NCI-H1105 (cell line): ENCODE measurements around the gene EFHC2.

ENCODE experiments used
- DNase-seq: peaks from one replicate; lab custom pipeline; 2025; lab: John Stamatoyannopoulos, UW

The EFHC2 gene

GRCh38 chrX:44343412-44344141 is at the start of gene EFHC2:
Gene EFHC2, minus strand, starts transcription at chrX:44343672. Its CDS starts 84 bp downstream, at chrX:44343588.
- DNase-seq = no peak

DNA sequence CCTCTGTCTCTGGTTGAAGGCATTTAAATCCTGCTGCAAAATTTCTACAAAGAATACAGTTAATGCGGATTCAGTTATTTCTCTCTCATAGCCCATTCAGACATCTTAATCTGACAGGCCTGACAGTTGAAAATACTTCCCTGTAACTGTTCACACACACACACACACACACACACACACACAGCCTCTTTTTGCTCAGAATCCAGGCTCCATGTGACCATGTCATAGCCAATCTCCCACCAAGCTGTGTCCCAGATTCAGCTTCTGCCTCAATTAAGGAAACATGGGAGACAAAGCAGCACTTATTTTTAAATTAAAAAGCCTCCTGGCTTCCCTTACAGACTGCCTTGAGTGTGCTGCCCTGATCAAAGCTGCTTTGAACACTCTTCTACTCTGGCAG is 49.3 kb upstream of the EFHC2 start:
- DNase-seq = no peak

- DNase-seq = no peak
These were observed 41.3 kb upstream of the EFHC2 start for GRCh38 chrX:44384688-44385338.

DNA sequence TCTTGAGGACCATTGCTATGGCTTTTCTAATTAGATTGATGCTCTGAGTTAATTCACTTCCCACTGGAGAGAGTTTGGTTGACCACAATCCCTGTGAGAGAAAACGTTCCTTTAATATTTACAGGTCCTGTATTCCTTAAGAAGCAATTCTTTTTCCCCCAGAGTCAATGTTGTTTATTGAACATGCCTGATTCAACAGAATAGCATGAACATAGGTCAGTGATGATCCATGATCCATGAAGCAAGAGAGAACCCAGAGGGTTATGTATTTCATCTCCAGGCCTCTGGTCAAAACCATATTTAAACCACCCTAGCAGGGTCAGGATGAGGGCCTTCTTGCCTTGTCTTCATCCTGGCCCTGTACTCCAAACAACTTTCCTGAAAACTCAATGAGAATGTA is 39.4 kb upstream of the EFHC2 start:
- no peak for DNase-seq

DNA sequence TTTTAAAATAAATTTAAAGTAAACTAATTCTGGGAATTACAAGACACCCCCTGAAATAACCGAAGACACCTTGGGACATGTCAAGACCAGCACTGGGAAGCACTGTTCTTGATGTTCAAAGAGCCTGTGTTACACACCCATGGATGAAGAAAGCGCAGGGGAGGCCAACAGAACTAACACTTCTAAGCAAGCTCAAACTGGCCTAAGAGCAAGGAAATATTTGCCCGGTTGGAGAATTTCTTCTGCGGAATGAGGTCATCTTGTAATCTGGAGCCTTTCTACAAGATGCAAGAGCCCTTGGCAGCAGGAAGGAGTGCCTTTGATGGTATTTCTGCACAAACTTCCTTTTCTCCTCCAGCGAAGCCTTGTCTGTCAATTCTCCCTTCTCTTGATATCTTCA is 9.3 kb upstream of the EFHC2 start:
- no peak for DNase-seq

DNA sequence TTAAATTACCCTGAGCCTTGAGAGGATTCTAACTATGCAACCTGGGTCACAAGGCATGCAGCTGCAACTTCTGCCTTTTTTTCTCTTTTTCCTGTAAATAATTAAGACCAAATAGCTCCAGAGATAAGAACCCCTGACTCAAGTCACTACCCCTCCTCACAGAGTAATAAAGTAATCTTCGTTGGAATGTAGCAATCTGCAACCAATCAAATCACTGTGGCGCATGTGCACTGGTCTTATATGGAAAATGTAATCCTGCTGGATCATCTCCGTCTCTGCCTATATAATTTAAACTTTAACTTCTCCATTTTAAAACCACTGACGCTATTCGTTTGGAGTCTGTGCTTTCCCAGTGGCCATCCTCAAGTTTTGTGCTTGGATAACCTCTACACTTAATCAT is 6.1 kb upstream of the EFHC2 start:
- DNase-seq = no peak

GRCh38 chrX:44344687-44345086 is 1.2 kb upstream of the EFHC2 start:
- DNase-seq = no peak

DNA sequence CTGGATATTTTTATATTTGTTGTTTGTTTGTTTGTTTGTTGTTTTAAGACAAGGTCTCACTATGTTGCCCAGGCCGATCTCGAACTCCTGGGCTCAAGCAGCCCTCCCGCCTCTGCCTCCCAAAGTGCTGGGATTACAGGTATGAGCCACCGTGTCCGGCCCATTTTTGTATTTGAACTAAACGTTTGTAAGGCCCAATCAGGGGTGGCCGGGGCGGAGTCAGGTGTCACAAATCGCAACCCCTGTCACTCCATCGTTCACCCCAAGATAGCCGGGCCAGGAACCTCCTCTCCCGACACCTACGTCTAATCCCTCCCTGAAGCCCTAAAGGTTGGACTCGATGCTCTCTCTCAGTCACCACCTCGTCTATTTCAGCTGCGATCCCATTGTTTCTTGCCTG is 722 bp upstream of the EFHC2 start:
- DNase-seq = no peak

- no peak for DNase-seq
These were observed 606 bp downstream of the EFHC2 start for GRCh38 chrX:44342866-44343265.

GRCh38 chrX:44338361-44338760 is 5.1 kb downstream of the EFHC2 start:
- DNase-seq = no peak

DNA sequence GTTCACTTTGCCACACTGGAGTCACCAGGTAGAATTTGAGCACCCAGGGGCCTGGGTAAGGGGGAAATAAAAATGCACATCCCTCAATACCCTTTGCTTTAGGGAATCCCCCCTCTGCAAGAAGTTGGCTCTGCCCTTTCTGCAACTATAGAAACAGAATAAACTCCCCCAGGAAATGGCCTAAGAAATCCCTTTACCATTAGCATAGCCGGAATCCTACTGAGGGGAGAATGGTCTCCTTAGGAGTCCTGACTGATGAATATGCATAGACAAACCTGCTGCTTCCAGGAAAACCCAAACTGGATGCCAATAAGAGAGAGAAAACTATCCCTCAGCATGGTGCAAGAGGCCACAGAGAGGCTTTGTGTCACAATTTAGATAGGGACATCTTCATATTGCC is 11.0 kb downstream of the EFHC2 start:
- DNase-seq = no peak

DNA sequence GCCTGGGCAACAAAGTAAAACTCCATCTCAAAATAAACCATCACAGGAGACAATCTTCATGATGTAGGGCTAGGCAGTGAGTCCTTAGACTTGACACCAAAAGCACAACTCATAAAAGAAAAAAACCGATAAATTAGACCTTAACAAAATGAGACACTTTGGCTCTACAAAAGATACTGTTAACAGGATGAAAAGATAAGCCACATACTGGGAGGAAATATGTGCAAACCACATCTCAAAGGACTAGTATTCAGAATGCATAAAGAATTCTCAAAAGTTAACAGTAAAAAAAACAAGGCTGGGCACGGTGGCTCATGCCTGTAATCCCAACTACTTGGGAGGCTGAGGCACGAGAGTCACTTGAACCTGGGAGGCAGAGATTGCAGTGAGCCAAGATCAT is 13.2 kb downstream of the EFHC2 start:
- DNase-seq = no peak

DNA sequence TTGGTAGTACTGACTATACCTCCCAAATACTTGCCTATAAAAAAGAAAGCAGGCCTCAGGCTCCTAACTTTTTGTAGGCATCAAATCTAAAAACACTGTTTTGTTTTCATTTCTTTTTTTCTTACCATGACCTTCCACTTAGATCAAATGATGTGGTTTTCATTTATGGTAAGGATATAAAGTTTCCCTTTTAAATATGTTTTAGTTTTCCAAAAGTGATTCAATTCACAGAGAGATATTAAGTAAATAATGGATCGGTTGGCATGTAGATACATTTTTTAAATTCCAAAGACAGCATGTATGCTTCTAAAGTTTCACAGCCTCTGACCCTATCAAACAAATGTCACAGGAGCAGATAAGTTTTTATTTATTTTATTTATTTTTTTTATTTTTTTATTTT is 23.9 kb downstream of the EFHC2 start:
- DNase-seq = no peak

GRCh38 chrX:44317181-44317580 is 26.3 kb downstream of the EFHC2 start:
- DNase-seq = no peak

- no peak for DNase-seq
These were observed 28.7 kb downstream of the EFHC2 start for GRCh38 chrX:44314808-44315207.

DNA sequence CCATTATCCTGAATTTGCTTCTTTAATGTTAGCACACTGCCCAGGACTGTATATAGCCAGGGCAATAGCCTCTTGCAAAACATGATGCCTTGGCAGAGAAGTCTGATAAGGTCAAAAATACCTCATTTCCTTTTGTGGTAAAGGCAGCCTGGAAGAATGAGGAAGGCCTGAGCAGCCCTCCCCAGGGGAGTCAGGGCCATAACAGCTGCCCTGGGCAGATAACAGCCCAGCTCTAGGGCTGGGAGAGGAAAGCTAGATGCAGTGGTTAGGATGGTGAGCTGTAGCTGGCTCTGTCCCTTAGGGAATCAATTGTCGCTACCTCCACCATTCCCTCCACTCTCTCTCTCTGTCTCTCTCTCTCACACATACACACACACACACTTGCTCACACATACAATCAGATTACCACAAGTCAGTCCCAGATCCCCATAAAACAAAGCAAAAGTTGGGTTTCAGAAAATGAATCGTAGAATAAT is 29.2 kb downstream of the EFHC2 start:
- DNase-seq = no peak

DNA sequence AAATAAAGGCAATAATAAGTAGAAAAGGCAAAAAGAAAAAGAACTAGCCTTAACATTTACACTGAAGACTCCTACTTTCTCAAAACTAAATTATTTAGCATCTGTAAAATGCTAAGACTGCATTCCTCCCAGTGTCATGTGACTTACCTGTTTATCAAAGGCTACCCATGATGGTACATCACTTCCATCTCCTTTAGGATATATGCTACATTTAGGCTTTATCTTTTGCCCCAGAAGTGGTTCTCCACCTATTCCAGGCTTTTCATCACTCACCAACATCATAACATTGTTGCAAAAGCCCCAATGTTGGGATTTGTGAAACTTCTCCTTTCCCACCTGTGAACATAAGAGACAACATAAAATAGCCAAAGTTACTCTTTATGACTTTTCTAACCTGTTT is 31.1 kb downstream of the EFHC2 start:
- DNase-seq = no peak

DNA sequence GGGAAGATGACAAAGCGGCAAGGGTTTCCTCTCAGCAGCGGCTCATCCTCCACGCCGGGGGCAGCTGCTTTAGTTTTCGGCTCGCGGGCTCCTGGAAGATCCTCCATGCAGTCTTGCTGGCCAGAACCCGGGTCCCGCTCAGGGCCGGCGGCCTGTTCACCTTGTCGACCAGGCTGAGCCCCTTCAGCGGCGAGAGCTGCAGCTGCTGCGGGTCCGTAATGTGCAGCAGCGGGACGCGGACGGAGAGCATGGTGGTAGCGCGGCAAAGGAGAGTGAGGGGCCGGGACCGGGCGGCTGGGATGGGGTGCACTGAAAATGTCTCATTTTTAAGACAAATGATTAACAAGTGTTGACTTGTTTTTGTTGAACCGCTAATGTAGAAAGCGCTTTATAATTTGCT is 33.2 kb downstream of the EFHC2 start:
- DNase-seq = no peak

- no peak for DNase-seq
These were observed 34.6 kb downstream of the EFHC2 start for GRCh38 chrX:44308869-44309268.

GRCh38 chrX:44306356-44306755 is 37.1 kb downstream of the EFHC2 start:
- no peak for DNase-seq

- no peak for DNase-seq
These were observed 37.6 kb downstream of the EFHC2 start for GRCh38 chrX:44305921-44306320.

GRCh38 chrX:44303119-44303518 is 40.4 kb downstream of the EFHC2 start:
- no peak for DNase-seq

DNA sequence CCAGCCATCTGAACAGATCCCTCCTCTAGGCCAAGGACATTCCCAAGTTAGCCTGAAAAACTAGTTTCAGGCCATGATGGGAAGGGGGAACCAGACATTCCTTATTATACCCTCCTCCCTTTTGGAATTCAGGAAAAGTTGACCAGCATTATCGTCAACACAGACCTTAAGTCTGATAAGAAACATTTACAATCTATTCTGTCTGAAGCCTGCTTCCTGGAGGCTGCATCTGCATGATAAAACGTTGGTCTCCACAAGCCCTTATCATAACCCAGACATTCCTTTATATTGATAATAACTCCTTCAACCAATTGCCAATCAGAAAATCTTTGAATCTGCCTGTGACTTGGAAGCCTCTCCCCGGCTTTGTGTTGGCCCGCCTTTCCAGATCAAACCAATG is 44.3 kb downstream of the EFHC2 start:
- DNase-seq = no peak
